Aorta (tissue), 5 donors: ENCODE data around the gene CACNB4. TPM values are rescaled to one million over a fixed set of nuclear protein-coding genes. Genes with fewer than 3 reads are reported as not detected.
"Not testable (repeated sequence)": the region's sequence is repeated elsewhere in the genome, so short reads cannot be mapped to it uniquely, and the experiment has no call there.

Experiments used
- ATAC-seq: fragments of 200-7000 bp; cut with Tn5 transposase; one replicate; pipeline ENCODE4 v1.9.1; 2022; ENCODE audit warnings: moderate library complexity; ENCODE audit not compliant: low FRiP score
- DNase-seq, 2 donors: peaks; one replicate each; pipeline ENCODE4 v3.0.0-alpha.2; 2020
- H3K27ac ChIP-seq, 2 donors: one replicate each; pipeline ENCODE4 v1.5.1; 2013; ENCODE audit warnings: low read length in 2 of 2, mild to moderate bottlenecking in 2 of 2, moderate library complexity in 2 of 2, control low read depth in 1 of 2, inconsistent platforms in 1 of 2, low read depth in 1 of 2
- H3K27me3 ChIP-seq, 2 donors: one replicate each; pipeline ENCODE4 v1.6.1; 2013; ENCODE audit warnings: control low read depth in 1 of 2, low read length in 1 of 2, mild to moderate bottlenecking in 1 of 2, moderate library complexity in 1 of 2; ENCODE audit not compliant: insufficient read depth in 2 of 2, control insufficient read depth in 1 of 2
- H3K36me3 ChIP-seq, 2 donors: one replicate each; pipeline ENCODE4 v1.6.1; 2013; ENCODE audit warnings: control low read depth in 1 of 2, low read length in 1 of 2, mild to moderate bottlenecking in 1 of 2; ENCODE audit not compliant: insufficient read depth in 2 of 2, control insufficient read depth in 1 of 2
- H3K4me1 ChIP-seq, 2 donors: one replicate each; pipeline ENCODE4 v1.6.1; 2013; ENCODE audit warnings: low read length in 2 of 2, control low read depth in 1 of 2, mild to moderate bottlenecking in 1 of 2, moderate library complexity in 1 of 2; ENCODE audit not compliant: insufficient read depth in 2 of 2, control insufficient read depth in 1 of 2
- H3K4me3 ChIP-seq, 2 donors: one replicate each; pipeline ENCODE4 v1.5.1; 2013; ENCODE audit warnings: low read length in 2 of 2, control low read depth in 1 of 2, mild to moderate bottlenecking in 1 of 2
- H3K9me3 ChIP-seq: one replicate; pipeline ENCODE4 v1.6.1; 2013; ENCODE audit warnings: mild to moderate bottlenecking, low read length; ENCODE audit not compliant: control insufficient read depth
- WGBS, 2 donors: extraction: QIAGEN DNeasy Blood & Tissue Kit; methylation state at CpG; one replicate each; pipeline ENCODE4 v1.1.7; 2013; 5-methylcytosine and 5-hydroxymethylcytosine counted together
- intact Hi-C, 2 donors: fragments of 100-400 bp; cut with DNase I; formaldehyde crosslinking; loops; one replicate each; pipeline versions ENCODE4 v1.14.2 to v1.15.0; 2022
- polyA plus RNA-seq, 2 donors: library from polyadenylated mRNA; stranded (reverse); fragments of 200-250 nt; gene quantifications; one replicate each; pipeline ENCODE4 v1.2.3, GENCODE V29; 2013
- total RNA-seq, 2 donors: library from RNA; stranded (reverse); fragmentation: NEBNext Ultra II Directional; extraction: Animal tissue kit (Norgen Biotek cat#: 25700); gene quantifications; one replicate each; pipeline ENCODE4 v1.2.1, GENCODE V29; 2021
- donor health status: healthy with polysubstance abuse.
- donor health status: Bipolar disorder and iron deficiency.
- donor health status: DM: no; HTN: no; CAD: no.
- donor health status: DM: no; HTN: no; CAD: no.
- donor health status: DM: yes; HTN: yes; CAD: no.

CACNB4 gene
- total and polyA plus RNA-seq, 4 donors = 1.2 to 14.3 (median 3.2) TPM

- intact Hi-C loops = no loop called here
- WGBS, 2 donors = 93 to 98% methylated on average over 2 of the region's 2 CpGs
- no peak for DNase-seq
Observed at GRCh38 chr2:152094014-152094413, 4.8 kb downstream of the CACNB4 start.

GRCh38 chr2:152093464-152093863 lies 5.4 kb downstream of the CACNB4 start:
- ATAC-seq = no peak
- no peak overlapping the region for H3K27ac ChIP-seq
- H3K9me3 ChIP-seq = no peaks in the 10 kb centered on the region
- H3K4me1 ChIP-seq = peaks cover 0 to 2% of the 10 kb centered on the region in 2 donors
- 55 to 59% methylated on average over 2 of the region's 2 CpGs for WGBS, 2 donors
- no peaks in the 10 kb centered on the region for H3K36me3 ChIP-seq
- no peaks in the 10 kb centered on the region for H3K27me3 ChIP-seq
- no peak for DNase-seq
- H3K4me3 ChIP-seq = no peak overlapping the region
- intact Hi-C loops = no loop called here

More at GRCh38 chr2:152094014-152094413, 4.8 kb downstream of the CACNB4 start:
- Histone ChIP-seq H3K4me1 (peaks cover 0 to 2% of the 10 kb centered on the region in 2 donors), H3K27me3 (no peaks in the 10 kb centered on the region), H3K9me3 (no peaks in the 10 kb centered on the region), H3K27ac (no peak overlapping the region), H3K4me3 (no peak overlapping the region), H3K36me3 (no peaks in the 10 kb centered on the region)
- no peak for ATAC-seq

- no peaks in the 10 kb centered on the region for H3K4me1 ChIP-seq
- DNase-seq (no peak), ATAC-seq (no peak)
- intact Hi-C loops = no loop called here
- H3K27me3 ChIP-seq = no peaks in the 10 kb centered on the region
- 96 to 99% methylated on average over 2 of the region's 2 CpGs for WGBS, 2 donors
- H3K9me3 ChIP-seq = no peaks in the 10 kb centered on the region
- no peaks in the 10 kb centered on the region for H3K36me3 ChIP-seq
- H3K4me3 ChIP-seq = no peak overlapping the region
- H3K27ac ChIP-seq = no peak overlapping the region
Observed at GRCh38 chr2:152092095-152092494, 6.7 kb downstream of the CACNB4 start.

- H3K36me3 ChIP-seq, H3K27ac ChIP-seq, H3K4me1 ChIP-seq, H3K9me3 ChIP-seq, intact Hi-C loops, DNase-seq, ATAC-seq, H3K4me3 ChIP-seq, H3K27me3 ChIP-seq: not testable (repeated sequence)
- WGBS, 2 donors = 67 to 68% methylated on average over 4 of the region's 4 CpGs
Observed at GRCh38 chr2:152090726-152091125, 8.1 kb downstream of the CACNB4 start.

GRCh38 chr2:152089238-152089637 lies 9.6 kb downstream of the CACNB4 start:
- ATAC-seq (no peak), DNase-seq (no peak)
- 86 to 88% methylated on average over 2 of the region's 2 CpGs for WGBS, 2 donors
- H3K27me3 ChIP-seq = no peaks in the 10 kb centered on the region
- H3K27ac ChIP-seq = no peak overlapping the region
- H3K4me1 ChIP-seq = no peaks in the 10 kb centered on the region
- no peaks in the 10 kb centered on the region for H3K9me3 ChIP-seq
- H3K4me3 ChIP-seq = no peak overlapping the region
- no peaks in the 10 kb centered on the region for H3K36me3 ChIP-seq
- intact Hi-C loops = no loop called here

GRCh38 chr2:152088006-152088405 lies 10.8 kb downstream of the CACNB4 start:
- Histone ChIP-seq H3K36me3 (no peaks in the 10 kb centered on the region), H3K9me3 (no peaks in the 10 kb centered on the region), H3K4me3 (no peak overlapping the region), H3K27ac (no peak overlapping the region), H3K4me1 (no peaks in the 10 kb centered on the region), H3K27me3 (no peaks in the 10 kb centered on the region)
- DNase-seq = no peak
- WGBS, 2 donors = 88 to 90% methylated on average over 3 of the region's 3 CpGs
- no peak for ATAC-seq
- intact Hi-C loops = no loop called here

- H3K27me3 ChIP-seq = no peaks in the 10 kb centered on the region
- H3K36me3 ChIP-seq = no peaks in the 10 kb centered on the region
- no peak for ATAC-seq
- intact Hi-C loops = no loop called here
- no peaks in the 10 kb centered on the region for H3K4me1 ChIP-seq
- 93 to 94% methylated on average over 2 of the region's 2 CpGs for WGBS, 2 donors
- no peaks in the 10 kb centered on the region for H3K9me3 ChIP-seq
- no peak for DNase-seq
- no peak overlapping the region for H3K4me3 ChIP-seq
- no peak overlapping the region for H3K27ac ChIP-seq
Observed at GRCh38 chr2:152086231-152086630, 12.6 kb downstream of the CACNB4 start.

GRCh38 chr2:152084076-152084475 lies 14.8 kb downstream of the CACNB4 start:
- WGBS, 2 donors = 90 to 92% methylated on average over 6 of the region's 6 CpGs
- ATAC-seq = no peak
- DNase-seq = no peak
- no peaks in the 10 kb centered on the region for H3K27me3 ChIP-seq
- intact Hi-C loops = no loop called here
- no peak overlapping the region for H3K4me3 ChIP-seq
- H3K4me1 ChIP-seq = no peaks in the 10 kb centered on the region
- no peaks in the 10 kb centered on the region for H3K36me3 ChIP-seq
- no peak overlapping the region for H3K27ac ChIP-seq
- no peaks in the 10 kb centered on the region for H3K9me3 ChIP-seq

- no peaks in the 10 kb centered on the region for H3K36me3 ChIP-seq
- no peaks in the 10 kb centered on the region for H3K9me3 ChIP-seq
- H3K27me3 ChIP-seq = no peaks in the 10 kb centered on the region
- 80 to 85% methylated on average over 6 of the region's 6 CpGs for WGBS, 2 donors
- intact Hi-C loops = no loop called here
- peak; percentile 48 for ATAC-seq
- no peak overlapping the region for H3K4me3 ChIP-seq
- H3K4me1 ChIP-seq = no peaks in the 10 kb centered on the region
- DNase-seq = no peak
- no peak overlapping the region for H3K27ac ChIP-seq
Observed at GRCh38 chr2:152083202-152083875, 15.5 kb downstream of the CACNB4 start.
